ENCODE data around the gene CUEDC1. TPM values are rescaled to one million over a fixed set of nuclear protein-coding genes. Genes with fewer than 3 reads are reported as not detected.

The CUEDC1 gene, protein sequence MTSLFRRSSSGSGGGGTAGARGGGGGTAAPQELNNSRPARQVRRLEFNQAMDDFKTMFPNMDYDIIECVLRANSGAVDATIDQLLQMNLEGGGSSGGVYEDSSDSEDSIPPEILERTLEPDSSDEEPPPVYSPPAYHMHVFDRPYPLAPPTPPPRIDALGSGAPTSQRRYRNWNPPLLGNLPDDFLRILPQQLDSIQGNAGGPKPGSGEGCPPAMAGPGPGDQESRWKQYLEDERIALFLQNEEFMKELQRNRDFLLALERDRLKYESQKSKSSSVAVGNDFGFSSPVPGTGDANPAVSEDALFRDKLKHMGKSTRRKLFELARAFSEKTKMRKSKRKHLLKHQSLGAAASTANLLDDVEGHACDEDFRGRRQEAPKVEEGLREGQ
- polyA plus RNA-seq (2013, experiment 1 of 2; ENCODE audit: insufficient read length) = 56.0 TPM
- polyA plus RNA-seq (2013, experiment 2 of 2; ENCODE audit: insufficient read length) = 47.3 TPM

DNA sequence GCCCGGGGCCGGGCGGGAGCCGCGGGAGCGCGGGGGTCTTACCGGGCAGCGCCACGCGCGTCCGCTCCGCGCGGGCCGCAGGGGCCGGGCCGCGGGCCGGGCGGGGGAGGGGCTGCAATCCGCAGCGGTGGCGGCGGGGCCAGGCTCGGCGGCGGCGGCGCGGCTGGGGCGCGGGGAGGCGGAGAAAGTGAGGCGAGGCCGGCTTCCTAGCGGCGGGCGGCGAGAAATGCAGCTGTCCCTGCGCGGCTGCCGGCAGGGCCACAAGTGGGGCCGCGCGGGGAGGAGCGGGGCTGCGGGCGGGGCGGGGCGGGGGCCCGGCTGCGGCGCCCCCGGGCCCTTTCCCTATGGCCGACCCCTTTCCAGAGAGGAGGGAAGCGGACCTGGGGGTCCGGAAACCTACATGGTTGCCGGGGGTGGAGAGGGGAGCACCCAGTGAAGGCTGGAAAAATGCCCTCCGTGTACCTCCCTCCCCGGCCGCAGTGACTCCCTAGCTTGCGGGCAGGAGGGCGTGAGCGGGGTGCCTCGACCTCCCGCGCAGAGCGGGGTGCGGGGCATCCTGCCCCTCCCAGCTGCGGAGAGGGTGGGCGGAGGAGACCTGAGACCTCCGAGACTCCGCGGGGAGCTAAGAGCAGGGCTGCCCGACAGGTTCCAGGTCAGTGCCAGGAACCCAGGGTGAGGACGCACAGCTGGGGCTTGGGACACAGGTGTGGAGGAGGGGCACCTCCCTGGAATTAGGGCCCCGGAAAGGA lies at the start of gene CUEDC1:
Gene CUEDC1 (minus strand): TSS at position 230 of the 749 bp plus-strand sequence. CDS start 69,848 bp downstream, outside the sequence.
- peak; percentile 73 for DNase-seq

DNA sequence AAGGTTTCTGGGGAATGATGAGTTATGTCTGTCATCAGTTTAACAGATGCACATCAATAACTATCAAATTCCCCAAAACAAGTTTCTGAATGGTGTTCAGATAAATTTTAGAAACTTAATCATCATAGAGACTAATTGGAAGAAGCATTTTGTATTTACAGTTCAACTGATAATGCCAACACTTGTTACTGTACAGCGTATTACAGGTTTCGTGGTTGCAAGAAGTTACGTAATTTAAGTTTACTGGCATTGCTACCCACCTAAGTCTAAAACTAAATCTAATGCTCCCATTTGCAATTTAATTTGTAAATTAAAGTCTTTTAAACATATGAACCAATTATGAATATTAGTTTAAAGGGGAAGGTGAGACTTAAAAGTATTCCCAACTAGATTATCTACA lies 48.8 kb upstream of the CUEDC1 start:
- no peak for DNase-seq

DNA sequence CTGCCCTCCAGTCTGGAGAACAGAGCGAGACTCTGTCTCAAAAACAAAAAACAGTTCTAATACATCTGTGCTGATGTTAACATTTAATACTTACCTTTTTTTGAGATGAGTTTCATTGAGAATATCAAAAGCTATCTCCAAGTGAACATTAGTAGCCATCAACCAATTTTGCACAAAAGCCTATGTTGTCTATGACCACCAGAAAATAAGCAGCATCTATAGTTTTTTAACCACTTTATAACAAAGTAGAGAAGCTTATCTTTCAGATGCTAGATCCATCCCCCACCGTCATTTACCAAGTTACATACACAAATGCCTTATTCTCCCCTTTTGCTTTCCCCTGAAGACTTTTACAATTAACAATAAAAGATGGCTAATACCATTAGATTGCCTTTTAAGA lies 47.8 kb upstream of the CUEDC1 start:
- no peak for DNase-seq

DNA sequence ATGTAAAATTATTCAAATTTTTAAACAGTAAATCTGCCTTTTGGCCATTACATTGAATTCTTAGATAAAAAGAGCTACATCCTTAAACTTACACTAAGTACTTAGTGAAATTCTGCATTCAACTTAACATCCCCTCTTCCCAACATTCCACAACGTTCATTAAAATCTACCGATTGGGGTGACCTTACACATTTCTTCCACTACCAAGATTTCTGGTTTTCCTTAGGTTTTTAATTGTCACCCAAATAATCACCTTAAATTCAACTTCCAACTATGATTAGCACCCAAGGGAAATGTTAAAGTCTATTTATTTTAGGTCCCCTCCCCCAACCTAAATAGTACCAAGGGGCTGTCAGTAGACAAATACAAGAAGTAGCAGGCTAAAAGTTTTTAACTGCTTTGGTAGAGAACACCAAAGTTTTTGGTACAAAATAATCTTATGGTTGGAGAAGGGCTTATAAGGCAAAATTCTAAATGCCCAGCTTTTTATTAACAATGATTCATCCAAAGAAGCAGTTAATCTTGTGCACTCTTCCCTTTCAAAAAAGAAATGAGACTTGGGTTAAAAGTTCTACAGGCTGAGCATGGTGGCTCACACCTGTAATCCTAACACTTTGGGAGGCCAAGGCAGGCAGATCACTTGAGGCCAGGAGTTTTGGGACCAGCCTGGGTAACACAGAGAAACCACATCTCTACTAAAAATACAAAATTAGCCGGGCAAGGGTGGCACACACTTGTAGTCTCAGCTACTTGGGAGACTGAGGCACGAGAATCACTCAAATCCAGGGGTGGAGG lies 47.1 kb upstream of the CUEDC1 start:
- DNase-seq = no peak

DNA sequence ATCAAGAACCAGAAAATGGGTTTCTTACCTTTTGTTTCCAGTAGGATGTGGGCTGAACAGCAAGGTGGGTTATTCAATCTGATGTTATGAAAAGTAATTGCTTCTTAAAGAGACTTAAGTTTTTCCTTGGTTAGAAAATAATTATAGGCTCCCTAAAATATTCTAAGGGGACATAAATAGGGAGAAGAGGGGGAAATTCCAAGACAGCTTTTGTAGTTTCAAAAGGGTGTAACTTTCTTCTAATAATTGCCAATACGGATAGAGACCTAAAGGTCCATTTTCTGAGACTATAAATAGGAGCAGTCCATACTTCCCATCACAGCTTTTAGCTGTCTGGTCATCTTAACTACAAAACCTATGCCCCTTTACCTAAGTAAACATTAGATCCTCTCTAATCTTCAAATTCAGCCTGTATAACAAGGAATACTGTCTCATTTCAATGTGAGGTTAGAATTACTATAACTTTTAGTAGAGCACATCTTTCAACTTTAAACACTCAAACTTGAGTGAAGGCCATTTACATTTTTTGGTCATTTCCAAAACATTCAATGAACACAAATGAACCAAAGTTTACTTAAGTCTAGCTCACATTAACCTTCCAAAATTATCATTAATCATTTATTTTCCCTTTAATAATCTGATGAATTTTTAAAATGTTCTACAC lies 46.4 kb upstream of the CUEDC1 start:
- DNase-seq = no peak

DNA sequence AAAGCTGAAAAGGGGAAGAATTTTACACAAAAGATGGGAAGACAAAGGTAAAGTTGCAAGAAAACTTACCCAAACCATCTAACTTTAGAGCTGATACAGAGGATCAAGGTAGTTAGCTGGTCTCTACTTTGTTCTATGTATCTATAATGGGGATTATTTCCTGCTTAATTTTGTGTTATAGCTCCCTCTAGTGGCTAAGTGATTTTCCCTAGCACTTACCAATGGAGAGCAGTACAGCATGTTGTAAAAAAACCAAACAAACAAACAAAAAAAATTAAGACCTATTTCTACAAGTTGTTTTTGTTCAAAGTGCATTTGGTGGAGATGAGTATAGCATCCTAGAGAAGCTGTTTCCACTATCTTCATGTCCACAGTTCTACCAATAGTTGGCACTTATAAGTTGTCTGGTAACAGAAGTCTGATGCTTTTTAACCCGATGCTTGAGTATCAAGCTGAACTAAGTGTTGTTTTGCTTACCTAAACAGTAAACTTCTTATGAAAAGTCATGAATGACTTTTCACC lies 44.3 kb upstream of the CUEDC1 start:
- peak; percentile 71 for DNase-seq

DNA sequence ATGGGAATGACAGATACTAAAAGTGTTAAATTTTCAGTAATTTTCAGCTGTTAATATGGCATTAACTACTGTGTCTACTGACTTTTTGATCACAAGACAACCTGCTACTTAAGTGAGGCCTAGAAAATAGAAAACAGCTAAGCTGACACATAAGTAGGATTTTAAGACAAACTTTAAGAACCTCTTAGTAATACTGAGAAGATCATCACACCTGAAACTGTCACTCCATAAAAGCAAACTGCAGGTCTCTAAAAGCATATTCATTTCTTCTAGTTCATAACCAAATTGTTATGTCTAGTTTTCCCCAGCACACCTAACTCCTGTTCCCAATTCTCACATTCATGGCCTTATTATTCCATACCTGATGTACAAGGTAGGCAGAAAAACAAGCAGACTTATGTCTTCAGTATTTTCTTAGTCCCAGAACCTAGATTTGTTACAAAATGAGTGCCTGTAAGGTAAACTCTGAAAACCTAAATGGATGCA lies 43.8 kb upstream of the CUEDC1 start:
- no peak for DNase-seq

DNA sequence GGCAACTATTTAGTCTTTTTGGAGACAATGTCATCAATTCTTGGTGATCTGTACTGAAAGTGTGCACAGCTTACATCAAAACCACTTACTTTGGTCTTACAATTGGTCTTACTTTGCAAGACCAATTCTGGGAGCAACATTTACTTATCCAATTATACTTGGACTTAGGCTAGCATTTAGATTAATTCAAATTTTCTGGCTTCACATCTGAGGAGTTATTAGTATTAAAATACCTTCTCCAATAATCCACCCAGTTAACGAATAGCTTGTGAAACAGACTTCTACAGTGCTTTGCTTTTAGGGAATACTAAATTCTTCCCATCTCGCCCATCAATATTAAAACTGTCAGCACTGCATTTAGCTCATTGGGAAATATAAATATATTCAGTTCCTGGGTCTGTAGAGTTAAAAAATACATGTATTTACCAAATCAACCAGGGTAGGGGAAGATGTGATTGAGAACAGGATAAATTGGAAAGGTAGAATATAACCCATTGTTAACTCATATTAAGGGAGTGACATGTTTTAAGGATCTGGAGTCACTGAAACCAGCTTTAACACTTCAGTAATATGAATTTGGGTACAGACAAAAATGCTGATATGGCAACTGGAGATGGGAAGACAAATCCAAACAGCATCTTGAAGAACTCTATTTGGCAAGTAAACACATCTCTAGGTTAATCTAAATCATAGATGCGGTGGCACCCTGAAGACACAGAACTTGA lies 42.0 kb upstream of the CUEDC1 start:
- no peak for DNase-seq

DNA sequence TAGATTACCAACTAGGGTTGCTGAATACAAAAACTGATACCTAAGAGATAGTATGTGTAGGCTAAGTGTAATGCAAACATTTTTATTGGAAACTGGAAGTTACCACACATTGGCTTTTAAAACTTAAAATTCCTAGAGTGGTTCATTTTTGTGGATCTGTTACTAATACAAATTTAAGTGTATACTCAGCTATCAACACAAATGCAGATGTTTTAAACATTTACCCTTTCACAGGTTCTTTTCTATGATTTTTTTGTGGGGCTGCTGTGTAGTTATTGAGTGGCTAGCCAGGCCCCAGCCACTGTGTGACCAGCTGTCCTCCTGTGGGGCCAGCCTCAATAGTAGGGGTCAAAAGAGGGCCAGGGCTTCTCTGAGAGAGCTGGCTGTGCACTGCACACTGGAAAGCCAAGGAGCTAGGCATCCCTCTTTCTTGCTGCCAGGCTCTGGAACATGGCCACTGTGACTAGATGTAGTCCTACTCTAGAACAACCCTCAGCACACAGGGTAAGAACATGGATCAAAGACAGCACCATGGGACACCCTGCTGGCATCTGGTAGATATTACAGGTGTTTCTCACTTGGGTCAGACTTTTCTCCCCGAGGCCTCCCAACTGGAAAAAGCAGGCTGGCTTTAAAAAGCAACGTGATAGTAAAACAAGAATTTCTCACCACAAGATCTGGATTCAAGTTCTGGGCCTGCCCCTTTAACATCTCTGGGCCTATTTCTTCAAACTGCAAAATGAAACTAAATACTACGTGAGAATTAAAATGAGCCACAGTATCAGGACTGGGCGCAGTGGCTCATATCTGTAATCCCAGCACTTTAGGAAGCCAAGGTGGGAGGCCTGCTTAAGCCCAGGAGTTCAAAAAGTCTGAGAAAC lies 40.1 kb upstream of the CUEDC1 start:
- peak; percentile 81 for DNase-seq

DNA sequence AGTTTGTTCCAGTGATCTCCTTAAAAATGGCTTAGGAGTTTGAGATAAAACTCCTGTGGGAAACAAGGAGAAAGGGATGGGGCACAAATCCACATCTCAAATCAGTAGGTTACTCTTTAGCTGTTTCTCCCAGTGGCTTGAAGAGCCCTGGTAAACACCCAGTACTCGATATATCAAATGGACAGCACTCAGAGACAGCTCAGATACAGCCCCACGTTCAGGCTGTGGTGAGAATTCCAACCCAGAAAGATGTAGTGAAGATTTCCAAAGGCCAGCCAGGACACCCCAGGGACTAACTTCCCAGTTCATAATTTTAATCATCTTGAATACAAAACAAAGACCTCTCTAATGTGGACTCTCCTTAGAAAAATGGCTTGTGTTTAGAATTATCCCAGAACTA lies 39.2 kb upstream of the CUEDC1 start:
- no peak for DNase-seq

DNA sequence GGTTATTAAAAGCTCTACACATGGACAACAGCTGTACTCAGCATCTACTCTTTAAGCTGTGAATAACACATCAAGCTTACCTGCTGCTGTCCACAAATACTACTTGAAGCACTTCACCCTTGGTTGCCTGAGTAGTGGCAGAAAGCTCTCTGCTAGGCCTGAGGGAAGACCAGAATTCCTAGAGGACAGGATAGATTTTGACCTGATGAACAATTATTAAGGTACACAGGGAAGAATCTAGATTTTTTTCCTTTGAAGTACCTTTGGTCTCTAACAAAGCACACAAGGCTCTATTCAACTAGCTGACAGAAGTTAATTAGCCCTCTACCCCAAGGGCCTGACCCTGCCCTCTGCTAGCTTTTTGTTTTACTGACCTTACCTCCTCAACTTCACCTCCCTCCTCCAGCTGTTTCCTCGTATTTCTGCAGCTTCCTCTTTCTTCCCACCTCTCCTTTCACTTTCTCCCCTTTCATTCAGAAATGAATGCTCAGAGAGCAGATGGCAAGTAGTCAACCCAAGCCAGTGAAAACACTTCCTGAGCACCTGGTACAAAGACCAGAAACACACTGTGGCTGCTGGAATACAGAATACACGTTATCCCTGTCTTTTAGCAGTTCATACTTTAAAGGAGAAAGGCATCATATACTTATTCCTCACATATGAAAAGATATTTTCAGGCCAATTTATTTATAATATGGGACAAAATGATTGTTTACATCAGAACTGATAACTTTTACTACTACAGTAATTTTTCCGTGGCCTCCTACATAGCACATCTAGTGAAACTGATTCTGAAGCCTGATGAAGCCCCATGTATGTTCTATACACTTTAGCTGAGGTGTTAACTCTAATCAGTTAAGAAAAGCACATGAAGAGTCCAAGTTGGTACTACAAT lies 38.5 kb upstream of the CUEDC1 start:
- DNase-seq = no peak

DNA sequence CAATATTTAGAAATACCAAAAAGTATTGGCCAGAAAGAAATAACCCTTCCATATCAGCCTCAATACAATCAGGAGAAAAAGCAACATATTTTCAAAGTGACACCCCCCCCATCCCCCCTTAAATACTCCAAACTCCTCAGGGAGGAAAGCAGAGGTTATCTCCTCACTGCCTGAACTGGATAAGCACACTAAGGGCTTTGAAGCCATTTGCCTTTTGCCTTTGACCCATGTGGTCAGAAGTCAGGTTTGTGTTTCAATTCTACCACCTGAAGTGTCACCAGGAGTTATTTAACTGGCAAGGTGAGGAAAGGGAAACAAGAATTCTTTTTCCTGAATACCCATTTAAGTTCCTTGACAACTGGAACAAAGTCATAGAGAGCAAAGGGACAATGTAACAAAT lies 36.3 kb upstream of the CUEDC1 start:
- no peak for DNase-seq

DNA sequence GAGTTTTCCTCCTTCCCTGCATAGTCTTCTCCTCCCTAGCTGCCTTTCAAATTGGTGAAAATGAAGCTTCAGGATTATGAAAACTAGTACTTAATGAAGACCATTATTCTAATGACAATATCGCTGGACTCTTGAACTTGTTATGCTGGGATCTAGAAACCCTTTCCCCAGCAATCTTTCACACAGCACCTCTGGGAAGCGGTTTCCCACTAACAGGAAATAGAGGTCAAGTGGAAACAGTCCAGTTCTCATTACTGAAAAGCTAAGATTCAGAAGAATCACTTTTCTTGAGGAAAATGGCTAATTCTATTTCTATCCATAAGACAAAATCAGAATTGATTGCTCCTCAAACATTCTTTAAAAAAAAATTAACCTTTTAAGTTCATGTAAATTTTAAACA lies 34.8 kb upstream of the CUEDC1 start:
- DNase-seq = no peak

DNA sequence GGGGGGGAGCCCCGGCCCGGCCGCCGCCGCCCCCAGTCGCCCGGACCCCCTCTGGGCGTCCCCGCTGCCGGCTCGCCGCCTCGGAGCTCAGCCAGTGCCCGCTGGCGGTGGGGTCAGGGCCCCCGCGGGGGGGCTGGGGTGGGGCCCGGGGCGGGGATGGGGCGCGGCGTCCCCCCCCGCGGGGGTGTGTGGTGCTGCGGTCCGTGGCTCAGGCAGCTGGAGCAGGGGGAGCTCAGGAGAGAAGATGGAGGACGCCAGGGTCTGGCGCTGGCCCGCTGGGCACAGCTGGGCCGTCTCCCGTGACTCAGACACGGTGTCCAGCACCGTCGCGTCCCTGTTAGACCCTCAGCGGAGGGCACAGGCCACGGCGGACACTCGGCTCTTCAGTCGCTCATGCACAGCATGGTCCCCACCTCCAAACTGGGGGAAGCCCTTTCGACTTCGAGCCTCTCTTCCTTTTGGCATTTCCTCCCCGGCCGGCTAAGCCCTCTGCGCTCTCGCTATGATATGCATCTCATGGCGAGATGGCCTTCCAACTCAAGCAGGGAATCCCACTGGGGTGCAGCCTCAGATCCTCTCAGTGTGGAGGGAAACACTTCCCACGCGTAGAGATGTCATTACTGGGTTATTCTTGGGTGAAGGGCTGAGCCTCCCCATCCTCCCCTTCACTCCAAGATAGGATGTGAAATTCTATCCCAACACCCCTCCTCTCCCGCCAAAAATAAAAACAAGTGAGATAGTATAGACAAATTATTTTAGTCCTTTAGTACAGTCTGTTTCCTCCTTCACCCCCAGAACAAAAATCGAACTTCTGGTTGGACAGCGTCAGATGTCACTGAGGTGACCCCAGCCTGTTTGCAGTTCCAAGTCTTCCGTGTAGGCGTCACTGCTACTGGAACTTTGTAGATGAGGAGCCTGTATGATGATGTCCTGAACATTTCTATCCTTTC lies 33.4 kb upstream of the CUEDC1 start:
- peak; percentile 74 for DNase-seq

DNA sequence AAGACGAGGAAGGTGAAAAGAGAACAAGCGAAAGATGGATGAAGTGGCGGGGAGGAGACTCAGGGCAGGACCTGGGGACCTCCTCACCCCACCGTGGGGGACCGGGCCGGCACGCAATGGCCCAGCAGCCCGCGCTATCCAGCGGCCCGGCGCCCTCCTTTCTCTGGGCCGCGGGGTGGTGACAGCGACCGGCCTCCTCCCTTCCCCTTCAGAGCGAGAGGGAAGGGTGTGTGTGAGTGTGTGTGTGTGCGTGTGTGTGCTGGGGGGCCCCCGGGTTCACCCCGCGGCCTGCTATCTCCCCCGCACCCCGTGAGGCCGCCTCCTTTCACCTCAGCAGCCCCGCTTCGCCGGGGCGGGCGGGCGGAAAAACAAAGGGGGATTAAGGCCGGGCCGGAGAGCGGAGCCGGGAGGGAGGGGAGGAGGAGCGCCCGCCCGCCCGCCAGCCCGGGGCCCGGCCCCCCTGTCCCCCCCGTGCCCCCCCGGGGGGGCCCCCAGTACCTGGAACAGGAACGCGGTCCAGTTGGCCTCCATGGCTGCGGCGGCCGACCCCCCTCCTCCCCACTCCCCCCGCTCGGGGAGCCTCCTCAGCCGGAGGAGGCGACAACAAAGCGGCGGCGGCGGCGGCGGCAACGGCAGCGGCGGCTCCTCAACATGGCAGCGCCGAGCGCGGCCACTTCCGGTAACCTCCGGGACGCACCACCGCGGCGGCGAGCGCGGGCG lies 32.5 kb upstream of the CUEDC1 start, which contains the start of gene VEZF1:
Gene VEZF1 (minus strand): TSS at position 674 of the 720 bp plus-strand sequence. CDS start 143 bp downstream, at position 531.
- DNase-seq = peak; percentile 77

DNA sequence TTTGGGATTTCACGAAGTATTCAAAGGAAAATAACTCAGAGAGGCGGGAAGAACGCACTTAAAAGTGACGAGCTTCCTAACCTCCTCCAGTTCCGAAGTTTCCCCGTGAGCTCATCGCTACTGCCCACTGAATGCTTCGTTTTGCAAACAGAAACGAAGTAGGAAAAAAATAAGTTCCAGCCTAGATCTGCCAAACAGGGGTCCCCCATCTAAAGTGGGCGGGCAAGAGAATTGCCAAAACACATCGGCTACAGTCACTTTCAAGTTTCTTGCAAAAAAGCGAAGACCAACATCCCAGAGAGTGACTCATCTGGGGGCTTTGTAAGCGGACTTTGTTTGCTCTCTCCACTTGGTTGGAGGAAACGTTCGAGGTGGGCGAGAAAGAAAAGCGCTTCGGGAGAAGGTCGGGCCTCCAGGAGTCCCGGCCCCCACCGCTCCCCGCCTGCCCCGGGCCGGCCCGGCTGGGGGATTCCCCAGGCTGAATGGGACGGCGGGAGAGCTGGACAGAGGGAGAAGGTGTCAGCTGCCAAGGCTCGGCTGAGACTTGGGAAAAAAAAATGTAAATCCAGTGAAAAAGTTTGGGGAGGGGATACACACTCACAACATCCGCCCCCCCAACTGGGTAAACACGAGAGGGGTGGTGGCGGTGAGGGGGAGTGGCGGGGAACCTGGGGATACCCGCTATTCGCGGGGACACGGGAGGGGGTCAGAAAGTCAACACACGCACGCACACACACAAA lies 31.8 kb upstream of the CUEDC1 start:
- peak; percentile 81 for DNase-seq

DNA sequence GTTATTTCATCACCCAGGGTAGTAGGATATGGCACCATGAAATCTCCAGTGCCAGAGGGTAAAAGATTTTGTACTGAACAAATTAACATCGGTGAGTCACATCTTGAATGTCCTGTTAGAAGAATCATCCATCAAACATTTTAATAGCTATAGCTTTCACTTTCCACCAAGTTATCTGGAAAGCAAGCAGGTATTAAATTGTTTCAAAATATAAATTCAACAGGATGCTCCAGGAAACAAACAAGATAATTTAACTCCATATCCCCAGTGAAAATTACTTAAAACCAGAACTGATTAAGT lies 30.4 kb upstream of the CUEDC1 start:
- peak; percentile 62 for DNase-seq
